Measurements from ENCODE around the gene PMEPA1. TPM values are rescaled to one million over a fixed set of nuclear protein-coding genes. Genes with fewer than 3 reads are reported as not detected.

Gene PMEPA1
- total RNA-seq, 2 experiments from 2014 or later: 1.4 to 3.7 TPM

GRCh38 chr20:57695940-57696339, 13.9 kb downstream of the PMEPA1 start:
- H3K4me3 ChIP-seq (ENCODE audit: low read depth, low read length, poor library complexity, severe bottlenecking): no peak overlapping the region
- no peak overlapping the region for H2AFZ ChIP-seq (ENCODE audit: low read length)
- H3K9me2 ChIP-seq (ENCODE audit: insufficient read depth, low read length): no peaks in the 10 kb centered on the region
- ChIA-PET CTCF (ENCODE audit: unreplicated experiment) (interaction anchor here (0.6 kb wide), 1 partner anchor 42 kb away, joined by 5 read pairs; no protein-coding TSS in a partner anchor), POLR2A (no interaction called here)
- H3K4me1 ChIP-seq (ENCODE audit: insufficient read depth, low read length, poor library complexity, severe bottlenecking): peaks cover 64% of the 10 kb centered on the region
- TF ChIP-seq CTCF (conservative IDR thresholded peaks at IDR 0.05; ENCODE audit: low read length) (no peak), EZH2phosphoT487 (IDR thresholded peaks at IDR 0.05; ENCODE audit: borderline replicate concordance, low read depth, low read length) (no peak)
- no peaks in the 10 kb centered on the region for H3K9me3 ChIP-seq (ENCODE audit: low read length)
- intact Hi-C loops (cut with micrococcal nuclease; ENCODE audit: unreplicated experiment): no loop called here
- BruUV-seq (replicated peaks): no TSS peak
- H3K36me3 ChIP-seq (ENCODE audit: insufficient read depth, low read length): no peaks in the 10 kb centered on the region
- peaks cover 10% of the 10 kb centered on the region; the same call in 1 of the 2 replicates for H4K20me1 ChIP-seq (ENCODE audit: insufficient read depth, low read length)
- H3K4me2 ChIP-seq (ENCODE audit: low read length): no peak overlapping the region
- no peak for DNase-seq (ENCODE audit: low spot score)
- H3K27ac ChIP-seq (ENCODE audit: low read depth, low read length, poor library complexity, severe bottlenecking): no peak overlapping the region
- peaks cover 31% of the 10 kb centered on the region; the same call in 1 of the 2 replicates for H3K79me2 ChIP-seq (ENCODE audit: insufficient read depth, low read depth, low read length)

GRCh38 chr20:57695012-57695411, 14.8 kb downstream of the PMEPA1 start:
- ChIA-PET POLR2A (interaction anchor here (2.6 kb wide), 1 partner anchor 13 kb away, joined by 9 read pairs; no protein-coding TSS in a partner anchor), CTCF (ENCODE audit: unreplicated experiment) (no interaction called here)
- no peaks in the 10 kb centered on the region for H3K36me3 ChIP-seq (ENCODE audit: insufficient read depth, low read length)
- no peak overlapping the region for H3K4me2 ChIP-seq (ENCODE audit: low read length)
- no peaks in the 10 kb centered on the region for H3K9me3 ChIP-seq (ENCODE audit: low read length)
- peaks cover 54% of the 10 kb centered on the region for H3K4me1 ChIP-seq (ENCODE audit: insufficient read depth, low read length, poor library complexity, severe bottlenecking)
- no peaks in the 10 kb centered on the region for H3K9me2 ChIP-seq (ENCODE audit: insufficient read depth, low read length)
- peaks cover 24% of the 10 kb centered on the region; the same call in 1 of the 2 replicates for H3K79me2 ChIP-seq (ENCODE audit: insufficient read depth, low read depth, low read length)
- TF ChIP-seq CTCF (conservative IDR thresholded peaks at IDR 0.05; ENCODE audit: low read length) (no peak), EZH2phosphoT487 (IDR thresholded peaks at IDR 0.05; ENCODE audit: borderline replicate concordance, low read depth, low read length) (no peak)
- H4K20me1 ChIP-seq (ENCODE audit: insufficient read depth, low read length): peaks cover 8% of the 10 kb centered on the region; the same call in 1 of the 2 replicates
- no peak overlapping the region for H2AFZ ChIP-seq (ENCODE audit: low read length)
- H3K4me3 ChIP-seq (ENCODE audit: low read depth, low read length, poor library complexity, severe bottlenecking): no peak overlapping the region
- BruUV-seq (replicated peaks): no TSS peak
- DNase-seq (ENCODE audit: low spot score): no peak
- no peak overlapping the region for H3K27ac ChIP-seq (ENCODE audit: low read depth, low read length, poor library complexity, severe bottlenecking)
- intact Hi-C loops (cut with micrococcal nuclease; ENCODE audit: unreplicated experiment): no loop called here

GRCh38 chr20:57694481-57694880, 15.3 kb downstream of the PMEPA1 start:
- Histone ChIP-seq H3K9me3 (ENCODE audit: low read length) (no peaks in the 10 kb centered on the region), H3K4me3 (ENCODE audit: low read depth, low read length, poor library complexity, severe bottlenecking) (no peak overlapping the region), H3K4me2 (ENCODE audit: low read length) (no peak overlapping the region), H2AFZ (ENCODE audit: low read length) (no peak overlapping the region), H3K9me2 (ENCODE audit: insufficient read depth, low read length) (no peaks in the 10 kb centered on the region), H4K20me1 (ENCODE audit: insufficient read depth, low read length) (0 out of 2 replicates have a peak, but pooled peaks cover 6% of the 10 kb centered on the region), H3K36me3 (ENCODE audit: insufficient read depth, low read length) (no peaks in the 10 kb centered on the region), H3K27ac (ENCODE audit: low read depth, low read length, poor library complexity, severe bottlenecking) (no peak overlapping the region), H3K4me1 (ENCODE audit: insufficient read depth, low read length, poor library complexity, severe bottlenecking) (peaks cover 49% of the 10 kb centered on the region), H3K79me2 (ENCODE audit: insufficient read depth, low read depth, low read length) (peaks cover 19% of the 10 kb centered on the region; the same call in 1 of the 2 replicates)
- ChIA-PET CTCF (ENCODE audit: unreplicated experiment) (no interaction called here), POLR2A (interaction anchor here (2.6 kb wide), 1 partner anchor 12 kb away, joined by 9 read pairs; no protein-coding TSS in a partner anchor)
- TF ChIP-seq EZH2phosphoT487 (IDR thresholded peaks at IDR 0.05; ENCODE audit: borderline replicate concordance, low read depth, low read length): no peak
- TF ChIP-seq CTCF (conservative IDR thresholded peaks at IDR 0.05; ENCODE audit: low read length): no peak
- intact Hi-C loops (cut with micrococcal nuclease; ENCODE audit: unreplicated experiment): no loop called here
- no peak for DNase-seq (ENCODE audit: low spot score)
- no TSS peak for BruUV-seq (replicated peaks)

All from OCI-LY7 (cell line).